Fibroblast of pulmonary artery (primary cell): ENCODE data around the gene AKT2.

Experiments
- DNase-seq: peaks from one replicate; pipeline ENCODE4 v3.0.0-alpha.2; 2010; ENCODE audit warnings: low read depth
- H3K4me3 ChIP-seq: replicated peaks from 2 replicates; pipeline ENCODE4 v1.5.1; 2011; ENCODE audit warnings: low read depth, mild to moderate bottlenecking, control low read depth, low read length, moderate library complexity
- TF ChIP-seq, protein P1 (sequence below): IDR thresholded peaks from 2 replicates; pipeline ENCODE4 v1.5.1; 2011; ENCODE audit warnings: mild to moderate bottlenecking, control low read depth, low read length, inconsistent platforms; ENCODE audit errors: missing control alignments

Gene AKT2

DNA sequence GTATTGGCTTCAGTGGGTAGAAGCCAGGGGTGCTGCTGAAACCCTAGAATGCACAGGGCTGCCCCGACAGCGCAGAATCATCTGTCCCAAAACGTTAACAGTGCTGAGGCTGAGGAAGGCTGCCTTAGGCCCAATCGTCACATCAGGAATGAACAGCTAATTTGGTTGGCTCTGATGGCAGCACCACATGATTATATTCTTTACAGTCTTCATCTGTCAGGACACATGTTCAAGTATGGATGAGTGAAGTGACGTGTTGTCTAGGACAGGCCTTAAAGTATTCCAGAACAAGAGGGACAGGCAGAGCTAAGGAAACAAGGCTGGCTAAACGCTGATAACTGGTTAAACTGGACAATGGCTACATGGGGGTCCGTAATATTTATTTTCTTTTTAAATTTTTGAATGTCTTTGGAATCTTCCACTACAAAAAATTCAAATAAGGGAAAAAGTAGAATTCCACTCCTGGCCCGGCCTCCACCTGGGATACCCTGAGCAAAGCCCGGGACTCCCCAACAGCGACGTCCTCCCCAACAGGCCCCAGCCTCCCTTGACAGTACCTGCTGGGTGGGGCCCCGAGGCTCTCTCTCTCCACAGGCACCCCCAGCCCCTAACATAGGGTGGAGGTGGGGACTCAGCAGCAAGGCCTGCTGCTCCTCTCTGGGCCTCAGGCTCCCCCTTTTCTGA, 43.9 kb downstream of the AKT2 start:
- no peak overlapping the region for H3K4me3 ChIP-seq
- DNase-seq = no peak
- TF ChIP-seq, protein P1, sequence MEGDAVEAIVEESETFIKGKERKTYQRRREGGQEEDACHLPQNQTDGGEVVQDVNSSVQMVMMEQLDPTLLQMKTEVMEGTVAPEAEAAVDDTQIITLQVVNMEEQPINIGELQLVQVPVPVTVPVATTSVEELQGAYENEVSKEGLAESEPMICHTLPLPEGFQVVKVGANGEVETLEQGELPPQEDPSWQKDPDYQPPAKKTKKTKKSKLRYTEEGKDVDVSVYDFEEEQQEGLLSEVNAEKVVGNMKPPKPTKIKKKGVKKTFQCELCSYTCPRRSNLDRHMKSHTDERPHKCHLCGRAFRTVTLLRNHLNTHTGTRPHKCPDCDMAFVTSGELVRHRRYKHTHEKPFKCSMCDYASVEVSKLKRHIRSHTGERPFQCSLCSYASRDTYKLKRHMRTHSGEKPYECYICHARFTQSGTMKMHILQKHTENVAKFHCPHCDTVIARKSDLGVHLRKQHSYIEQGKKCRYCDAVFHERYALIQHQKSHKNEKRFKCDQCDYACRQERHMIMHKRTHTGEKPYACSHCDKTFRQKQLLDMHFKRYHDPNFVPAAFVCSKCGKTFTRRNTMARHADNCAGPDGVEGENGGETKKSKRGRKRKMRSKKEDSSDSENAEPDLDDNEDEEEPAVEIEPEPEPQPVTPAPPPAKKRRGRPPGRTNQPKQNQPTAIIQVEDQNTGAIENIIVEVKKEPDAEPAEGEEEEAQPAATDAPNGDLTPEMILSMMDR = no peak

- DNase-seq = no peak
- TF ChIP-seq, protein P1 = no peak
- H3K4me3 ChIP-seq = no peak overlapping the region
Observed at GRCh38 chr19:40240332-40240731, 44.8 kb downstream of the AKT2 start.

GRCh38 chr19:40239415-40240226, 45.5 kb downstream of the AKT2 start:
- H3K4me3 ChIP-seq = no peak overlapping the region
- no peak for DNase-seq
- TF ChIP-seq, protein P1 = no peak

DNA sequence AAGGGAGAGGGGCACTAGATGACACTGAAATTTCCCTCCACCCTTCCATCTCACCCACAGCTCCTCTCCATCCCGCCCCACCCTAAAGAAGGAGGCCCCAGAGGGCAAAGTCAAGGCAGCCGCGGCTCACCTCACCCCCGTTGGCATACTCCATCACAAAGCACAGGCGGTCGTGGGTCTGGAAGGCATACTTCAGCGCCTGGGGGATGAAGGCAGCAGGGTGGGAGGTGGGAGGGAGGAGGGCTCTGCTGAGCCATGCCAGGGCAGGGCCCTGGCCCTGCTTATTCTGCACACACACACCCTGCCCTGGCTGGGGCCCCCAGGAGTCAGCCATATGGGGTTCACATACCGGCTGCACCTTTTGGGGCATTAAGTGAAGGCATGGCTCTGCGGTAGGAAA, 46.4 kb downstream of the AKT2 start:
- no peak for DNase-seq
- TF ChIP-seq, protein P1 = no peak

DNA sequence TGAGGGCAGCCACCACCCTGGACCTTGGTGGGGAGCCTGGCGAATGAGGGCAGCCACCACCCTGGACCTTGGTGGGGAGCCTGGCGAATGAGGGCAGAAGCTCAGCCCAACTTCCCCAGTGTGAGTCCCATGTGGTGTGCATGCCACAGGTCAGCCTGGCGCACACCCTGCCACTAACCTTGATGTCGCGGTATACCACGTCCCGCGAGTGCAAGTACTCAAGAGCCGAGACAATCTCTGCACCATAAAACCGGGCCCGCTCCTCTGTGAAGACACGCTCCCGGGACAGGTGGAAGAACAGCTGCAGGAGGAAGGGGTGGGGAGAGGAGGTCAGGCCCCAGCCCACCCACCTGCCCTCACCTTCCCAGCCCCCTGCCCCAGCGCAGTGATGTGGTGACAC, 47.4 kb downstream of the AKT2 start:
- H3K4me3 ChIP-seq = no peak overlapping the region
- DNase-seq = no peak
- TF ChIP-seq, protein P1 = no peak

More for the DNA sequence above, 46.4 kb downstream of the AKT2 start:
- no peak overlapping the region for H3K4me3 ChIP-seq

DNA sequence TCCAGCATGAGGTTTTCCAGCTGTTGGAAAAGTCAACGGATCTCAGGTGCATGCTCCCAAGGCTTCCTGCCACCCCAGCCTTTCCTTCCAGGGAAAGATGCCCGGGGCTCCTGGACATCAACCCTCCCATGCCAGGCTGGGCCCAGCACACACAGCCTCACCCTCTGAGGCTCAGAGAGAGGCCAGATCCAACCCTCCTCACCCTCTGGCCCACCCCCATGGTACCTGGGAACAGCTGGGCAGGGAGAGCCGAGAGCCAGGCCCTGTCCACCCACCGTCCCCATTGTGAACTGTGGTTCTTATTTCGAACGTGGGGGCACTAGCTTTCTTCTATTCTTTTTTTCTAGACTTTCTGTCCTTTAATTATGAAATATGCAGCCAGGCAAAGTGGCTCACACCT, 48.8 kb downstream of the AKT2 start:
- TF ChIP-seq, protein P1 = no peak

DNA sequence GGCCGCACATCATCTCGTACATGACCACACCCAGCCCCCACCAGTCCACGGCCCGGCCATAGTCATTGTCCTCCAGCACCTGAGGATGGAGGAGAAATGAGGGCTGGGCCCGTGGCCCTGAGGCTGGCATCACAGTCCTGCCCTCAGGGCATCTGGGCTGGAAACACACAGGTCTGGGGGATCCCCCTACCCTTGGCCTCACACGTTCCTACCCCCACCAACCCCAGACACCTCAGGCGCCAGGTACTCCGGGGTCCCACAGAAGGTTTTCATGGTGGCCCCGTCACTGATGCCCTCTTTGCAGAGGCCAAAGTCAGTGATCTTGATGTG, 49.2 kb downstream of the AKT2 start:
- TF ChIP-seq, protein P1 = no peak
- DNase-seq = no peak
- H3K4me3 ChIP-seq = no peak overlapping the region

More for the DNA sequence above, 48.8 kb downstream of the AKT2 start:
- H3K4me3 ChIP-seq = no peak overlapping the region
- DNase-seq = no peak
